Lung (tissue), 12 donors: ENCODE measurements around the gene NUP210. TPM values are rescaled to one million over a fixed set of nuclear protein-coding genes. Genes with fewer than 3 reads are reported as not detected.
A peak's percentile ranks its signal among the peaks of the same experiment; 100 is the strongest.

Experiments
- ATAC-seq: fragments of 200-7000 bp; cut with Tn5 transposase; one replicate; pipeline ENCODE4 v1.9.1; 2020; ENCODE audit warnings: moderate number of reproducible peaks; ENCODE audit not compliant: insufficient read depth, low FRiP score
- DNase-seq, 3 donors: peaks; one replicate each; pipeline ENCODE4 v3.0.0-alpha.2; 2013 to 2017
- H3K27ac ChIP-seq, 2 donors: one replicate each; pipeline ENCODE4 v1.5.1; 2013; ENCODE audit warnings: mild to moderate bottlenecking in 2 of 2, moderate library complexity in 2 of 2, control low read depth in 1 of 2, inconsistent platforms in 1 of 2, low read depth in 1 of 2, low read length in 1 of 2
- H3K27me3 ChIP-seq, 3 donors: one replicate each; pipeline ENCODE4 v1.5.1; 2013; ENCODE audit warnings: low read length in 2 of 3; ENCODE audit not compliant: control insufficient read depth in 3 of 3, insufficient read depth in 3 of 3
- H3K36me3 ChIP-seq, 4 donors: one replicate each; pipeline ENCODE4 v1.5.1; 2013; ENCODE audit warnings: low read length in 4 of 4, mild to moderate bottlenecking in 1 of 4, moderate library complexity in 1 of 4; ENCODE audit not compliant: control insufficient read depth in 4 of 4, insufficient read depth in 4 of 4
- H3K4me1 ChIP-seq, 5 donors: one replicate each; pipeline ENCODE4 v1.5.1; 2013; ENCODE audit warnings: low read length in 5 of 5, mild to moderate bottlenecking in 2 of 5, moderate library complexity in 1 of 5; ENCODE audit not compliant: control insufficient read depth in 5 of 5, insufficient read depth in 5 of 5
- H3K4me3 ChIP-seq: one replicate; pipeline ENCODE4 v1.5.1; 2013; ENCODE audit warnings: mild to moderate bottlenecking, control low read depth, moderate library complexity
- H3K9ac ChIP-seq, 2 donors: one replicate each; pipeline ENCODE4 v1.5.1; 2013; ENCODE audit warnings: low read length in 2 of 2, control low read depth in 1 of 2; ENCODE audit not compliant: insufficient read depth in 1 of 2
- H3K9me3 ChIP-seq, 4 donors: one replicate each; pipeline ENCODE4 v1.5.1; 2013; ENCODE audit warnings: low read length in 3 of 4, mild to moderate bottlenecking in 1 of 4, moderate library complexity in 1 of 4; ENCODE audit not compliant: control insufficient read depth in 4 of 4, insufficient read depth in 3 of 4
- CTCF ChIP-seq: IDR thresholded peaks from 2 replicates; pipeline ENCODE4 v1.5.1; 2012; ENCODE audit warnings: mild to moderate bottlenecking; ENCODE audit errors: control extremely low read depth, extremely low read depth
- WGBS, 2 donors: extraction: QIAGEN DNeasy Blood & Tissue Kit; methylation state at CpG; one replicate each; pipeline ENCODE4 v1.1.7; 2013; 5-methylcytosine and 5-hydroxymethylcytosine counted together
- polyA plus RNA-seq, 2 donors: library from polyadenylated mRNA; stranded (reverse); fragments of 200-250 nt; gene quantifications; one replicate each; pipeline ENCODE4 v1.2.1, GENCODE V29; 2013
- total RNA-seq, 2 donors: library from RNA; depleted of rRNA in 1 of 2; stranded (reverse); fragments of >200 nt in 1 of 2; gene quantifications; one replicate each; pipeline ENCODE4 v1.2.1, GENCODE V29; 2014 to 2021
- donor health status: control.
- donor health status: control.
- donor health status: Bipolar disorder and iron deficiency.
- donor health status: healthy.
- donor health status: DM: yes; HTN: yes; CAD: no.

Gene NUP210
- total and polyA plus RNA-seq, 4 donors, result 5.4 to 20.4 (median 10.5) TPM

GRCh38 chr3:13282986-13283876 lies 136.9 kb downstream of the NUP210 start:
- Histone ChIP-seq H3K9me3 (peaks cover 3 to 18% (median 7%) of the 10 kb centered on the region in 4 donors), H3K27me3 (peaks cover 6 to 35% (median 29%) of the 10 kb centered on the region in 3 donors), H3K9ac (no peak overlapping the region), H3K27ac (no peak overlapping the region), H3K36me3 (no peaks in the 10 kb centered on the region), H3K4me1 (peaks cover 0 to 8% (median under 1%) of the 10 kb centered on the region in 5 donors), H3K4me3 (no peak overlapping the region)
- 4 to 11% methylated on average over 26 to 93 of the region's 93 CpGs for WGBS, 2 donors
- TF ChIP-seq CTCF, result no peak
- ATAC-seq (no peak), DNase-seq (peak in 2 of 3 donors; percentile 12 to 14)

GRCh38 chr3:13282358-13282985 lies 137.7 kb downstream of the NUP210 start:
- peaks cover 0 to 8% (median 6%) of the 10 kb centered on the region in 5 donors for H3K4me1 ChIP-seq
- no peaks in the 10 kb centered on the region for H3K36me3 ChIP-seq
- ATAC-seq, result no peak
- peak overlapping the region; percentile 9 for H3K4me3 ChIP-seq
- H3K27me3 ChIP-seq, result peaks cover 6 to 35% (median 29%) of the 10 kb centered on the region in 3 donors
- peak overlapping the region in 1 of 2 donors; percentile 73 for H3K27ac ChIP-seq
- no peak for TF ChIP-seq CTCF
- no peak overlapping the region for H3K9ac ChIP-seq
- peaks cover 3 to 18% (median 7%) of the 10 kb centered on the region in 4 donors for H3K9me3 ChIP-seq
- DNase-seq, result peak in 1 of 3 donors; percentile 10
- 2% methylated on average over 67 to 87 of the region's 87 CpGs for WGBS, 2 donors

- peak overlapping the region; percentile 9 for H3K4me3 ChIP-seq
- H3K36me3 ChIP-seq, result no peaks in the 10 kb centered on the region
- H3K9me3 ChIP-seq, result peaks cover under 1 to 17% (median 7%) of the 10 kb centered on the region in 4 donors
- H3K4me1 ChIP-seq, result peaks cover 0 to 15% (median 7%) of the 10 kb centered on the region in 5 donors
- TF ChIP-seq CTCF, result no peak
- ATAC-seq, result peak; percentile 75
- H3K27ac ChIP-seq, result peak overlapping the region; percentile 17 to 73
- DNase-seq, result peak in 1 of 3 donors; percentile 12
- no peak overlapping the region for H3K9ac ChIP-seq
- WGBS, 2 donors, result 7 to 9% methylated on average over 34 to 47 of the region's 47 CpGs
- peaks cover 6 to 35% (median 26%) of the 10 kb centered on the region in 3 donors for H3K27me3 ChIP-seq
Observed at GRCh38 chr3:13281507-13282357, 138.4 kb downstream of the NUP210 start.
